GM19043 (cell line): ENCODE data around the gene PRAF2.

Source experiments
- ATAC-seq: cut with Tn5 transposase; IDR thresholded peaks from one replicate; pipeline ENCODE4 v1.9.1; 2021; ENCODE audit warnings: low read depth; ENCODE audit not compliant: unreplicated experiment

The PRAF2 gene

GRCh38 chrX:49075347-49075746 is 1.5 kb upstream of the PRAF2 start:
- no peak for ATAC-seq

GRCh38 chrX:49072712-49073095 is 1.1 kb downstream of the PRAF2 start:
- no peak for ATAC-seq

- no peak for ATAC-seq
Observed at GRCh38 chrX:49071877-49072711, 1.7 kb downstream of the PRAF2 start.

- ATAC-seq, result no peak
Observed at GRCh38 chrX:49070988-49071387, 2.8 kb downstream of the PRAF2 start.

- no peak for ATAC-seq
Observed at GRCh38 chrX:49069038-49069437, 4.8 kb downstream of the PRAF2 start.

- no peak for ATAC-seq
Observed at GRCh38 chrX:49067285-49068120, 6.3 kb downstream of the PRAF2 start.

GRCh38 chrX:49066690-49067089 is 7.1 kb downstream of the PRAF2 start:
- ATAC-seq, result no peak

- no peak for ATAC-seq
Observed at GRCh38 chrX:49066278-49066677, 7.5 kb downstream of the PRAF2 start.

- ATAC-seq, result no peak
Observed at GRCh38 chrX:49064735-49065134, 9.1 kb downstream of the PRAF2 start.

- no peak for ATAC-seq
Observed at GRCh38 chrX:49064303-49064702, 9.5 kb downstream of the PRAF2 start.

- no peak for ATAC-seq
Observed at GRCh38 chrX:49063715-49064114, 10.1 kb downstream of the PRAF2 start.

- no peak for ATAC-seq
Observed at GRCh38 chrX:49061916-49062315, 11.9 kb downstream of the PRAF2 start.

GRCh38 chrX:49061490-49061889 is 12.3 kb downstream of the PRAF2 start:
- no peak for ATAC-seq

- ATAC-seq, result no peak
Observed at GRCh38 chrX:49060914-49061313, 12.9 kb downstream of the PRAF2 start.

- no peak for ATAC-seq
Observed at GRCh38 chrX:49059681-49060085, 14.1 kb downstream of the PRAF2 start.

GRCh38 chrX:49059201-49059600 is 14.6 kb downstream of the PRAF2 start:
- ATAC-seq, result no peak

GRCh38 chrX:49058794-49059193 is 15.0 kb downstream of the PRAF2 start, which contains the start of gene CCDC120:
TSS of gene CCDC120 (plus strand) at chrX:49058999. CDS start at chrX:49062042, 3,043 bp downstream.
- no peak for ATAC-seq

- no peak for ATAC-seq
Observed at GRCh38 chrX:49054073-49054762, 19.6 kb downstream of the PRAF2 start.

GRCh38 chrX:49053223-49054072 is 20.4 kb downstream of the PRAF2 start:
- ATAC-seq, result no peak

GRCh38 chrX:49043987-49044281 is 29.9 kb downstream of the PRAF2 start:
- ATAC-seq, result no peak
